CD14-positive monocyte (primary cell): ENCODE data around the gene PLXNC1. TPM values are rescaled to one million over a fixed set of nuclear protein-coding genes. Genes with fewer than 3 reads are reported as not detected.

ENCODE experiments used
- DNase-seq, 3 donors: peaks; one replicate each; pipeline ENCODE4 v3.0.0-alpha.2; 2011 to 2022
- H2AFZ ChIP-seq: 2 replicates; pipeline ENCODE4 v1.6.0; 2012; ENCODE audit warnings: mild to moderate bottlenecking, low read depth, low read length, inconsistent platforms; ENCODE audit not compliant: insufficient read depth, poor library complexity, severe bottlenecking
- H3K27ac ChIP-seq, 2 donors: 1 replicate in 1 of 2; 2 replicates in 1 of 2; pipeline ENCODE4 v1.5.1; 2012 to 2013; ENCODE audit warnings: low read length in 2 of 2, control low read depth in 1 of 2, inconsistent platforms in 1 of 2, low read depth in 1 of 2, mild to moderate bottlenecking in 1 of 2
- H3K27me3 ChIP-seq, 2 donors: one replicate each; pipeline versions ENCODE4 v1.6.0 to v1.6.1; 2011 to 2013; ENCODE audit warnings: low read length in 2 of 2; ENCODE audit not compliant: control insufficient read depth in 2 of 2, insufficient read depth in 2 of 2
- H3K36me3 ChIP-seq, 2 donors: replicated peaks in 1 of 2; 1 replicate in 1 of 2; 2 replicates in 1 of 2; pipeline versions ENCODE4 v1.5.1 to v1.6.1; 2012 to 2013; ENCODE audit warnings: low read length in 2 of 2, control low read depth in 1 of 2, inconsistent platforms in 1 of 2, mild to moderate bottlenecking in 1 of 2; ENCODE audit not compliant: insufficient read depth in 2 of 2, control insufficient read depth in 1 of 2
- H3K4me1 ChIP-seq, 2 donors: 1 replicate in 1 of 2; 2 replicates in 1 of 2; pipeline versions ENCODE4 v1.5.1 to v1.6.1; 2012 to 2013; ENCODE audit warnings: low read length in 2 of 2, control low read depth in 1 of 2, inconsistent platforms in 1 of 2, mild to moderate bottlenecking in 1 of 2, moderate library complexity in 1 of 2; ENCODE audit not compliant: insufficient read depth in 2 of 2, control insufficient read depth in 1 of 2
- H3K4me2 ChIP-seq: replicated peaks from 2 replicates; pipeline ENCODE3; 2012; ENCODE audit warnings: low read length, moderate library complexity, mild to moderate bottlenecking; ENCODE audit not compliant: poor library complexity, severe bottlenecking; ENCODE audit errors: extremely low read depth
- H3K4me3 ChIP-seq, 3 experiments: fragments of 200-600 bp in 1 of 3; sonication (generic) in 1 of 3; replicated peaks in 1 of 3; 1 replicate in 2 of 3; 2 replicates in 1 of 3; pipeline ENCODE4 v1.5.1; 2011 to 2013; ENCODE audit warnings: low read length in 3 of 3, mild to moderate bottlenecking in 3 of 3, control low read depth in 2 of 3, low read depth in 2 of 3, inconsistent platforms in 1 of 3, moderate library complexity in 1 of 3
- H3K79me2 ChIP-seq: 2 replicates; pipeline ENCODE4 v1.6.0; 2012; ENCODE audit warnings: mild to moderate bottlenecking, control low read depth, inconsistent platforms, low read length, moderate library complexity; ENCODE audit not compliant: insufficient read depth
- H3K9ac ChIP-seq: 2 replicates; pipeline ENCODE4 v1.6.0; 2017; ENCODE audit warnings: low read length, mild to moderate bottlenecking; ENCODE audit not compliant: insufficient read depth, poor library complexity, severe bottlenecking
- H3K9me3 ChIP-seq, 2 donors: replicated peaks in 1 of 2; 1 replicate in 1 of 2; 2 replicates in 1 of 2; pipeline versions ENCODE4 v1.5.1 to v1.6.1; 2012 to 2013; ENCODE audit warnings: low read length in 2 of 2, control low read depth in 1 of 2; ENCODE audit not compliant: control insufficient read depth in 1 of 2, insufficient read depth in 1 of 2
- H4K20me1 ChIP-seq: 2 replicates; pipeline ENCODE4 v1.6.0; 2012; ENCODE audit warnings: mild to moderate bottlenecking, low read length, control low read depth, moderate library complexity; ENCODE audit not compliant: insufficient read depth
- H3K27ac Mint-ChIP-seq, 7 donors: one replicate each; pipeline ENCODE4 v1.8.0; 2020; ENCODE audit warnings: mild to moderate bottlenecking in 7 of 7, mixed read lengths in 7 of 7, moderate library complexity in 6 of 7, inconsistent platforms in 2 of 7
- H3K27me3 Mint-ChIP-seq, 3 donors: one replicate each; pipeline ENCODE4 v1.8.0; 2021 to 2022; ENCODE audit warnings: low read depth in 3 of 3, mild to moderate bottlenecking in 3 of 3, mixed read lengths in 3 of 3, moderate library complexity in 3 of 3, inconsistent platforms in 1 of 3
- H3K36me3 Mint-ChIP-seq, 2 donors: one replicate each; pipeline ENCODE4 v1.8.0; 2020; ENCODE audit warnings: mixed read lengths in 2 of 2, inconsistent platforms in 1 of 2, mild to moderate bottlenecking in 1 of 2
- H3K4me1 Mint-ChIP-seq: one replicate; pipeline ENCODE4 v1.8.0; 2020; ENCODE audit warnings: mild to moderate bottlenecking, mixed read lengths
- H3K4me3 Mint-ChIP-seq, 2 donors: one replicate each; pipeline ENCODE4 v1.8.0; 2020; ENCODE audit warnings: mild to moderate bottlenecking in 2 of 2, mixed read lengths in 2 of 2, moderate library complexity in 1 of 2
- H3K9me3 Mint-ChIP-seq, 7 donors: one replicate each; pipeline ENCODE4 v1.8.0; 2020 to 2022; ENCODE audit warnings: mixed read lengths in 7 of 7, mild to moderate bottlenecking in 6 of 7, moderate library complexity in 6 of 7, inconsistent platforms in 2 of 7
- WGBS: methylation state at CpG from one replicate; pipeline ENCODE4 v1.1.5; 2013; ENCODE audit warnings: missing lambda C conversion rate; ENCODE audit not compliant: insufficient coverage; 5-methylcytosine and 5-hydroxymethylcytosine counted together
- intact Hi-C, 2 donors: fragments of 100-400 bp; cut with micrococcal nuclease; formaldehyde crosslinking; loops; one replicate each; pipeline versions ENCODE4 v1.15.0 to v1.15.1; 2023
- polyA plus RNA-seq, 3 donors: library from polyadenylated mRNA; depleted of rRNA in 1 of 3; unstranded in 2 of 3; stranded (reverse) in 1 of 3; fragments of 300-500 nt in 2 of 3; fragments of >200 nt in 1 of 3; fragmentation: Illumina TruSeq in 2 of 3; gene quantifications; 1 replicate in 2 of 3; 2 replicates in 1 of 3; pipeline ENCODE4 v1.2.3, GENCODE V29; 2012 to 2021
- TF ChIP-seq, protein P1 (sequence below): fragments of 200-600 bp; IDR thresholded peaks from one replicate; pipeline ENCODE4 v1.8.0; 2022; ENCODE audit warnings: antibody characterized with exemption, mild to moderate bottlenecking

PLXNC1 gene
- polyA plus RNA-seq, 3 donors, result 14.3 to 35.2 (median 15.4) TPM

DNA sequence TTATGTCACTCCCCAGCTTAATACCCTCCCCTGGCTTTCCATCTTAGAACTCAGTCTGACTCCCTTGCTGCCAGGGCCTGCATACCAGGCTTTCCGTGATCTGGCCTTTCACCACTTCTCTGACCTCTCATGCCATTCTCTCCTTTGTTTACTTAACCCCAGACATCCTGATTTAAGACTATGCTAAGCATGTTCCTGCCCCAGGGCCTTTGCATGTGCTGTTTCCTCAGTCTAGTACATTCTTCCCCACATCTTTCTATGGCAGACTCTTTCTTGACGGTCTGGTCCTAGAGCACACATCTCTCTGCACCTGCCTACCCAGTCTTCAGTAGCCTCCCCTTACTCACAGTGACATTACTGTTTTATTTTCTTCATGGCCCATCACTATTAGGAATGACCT lies 42.2 kb downstream of the PLXNC1 start:
- peaks cover 0 to 17% (median 3%) of the 10 kb centered on the region in 7 donors for H3K9me3 Mint-ChIP-seq
- no peaks in the 10 kb centered on the region for H3K27me3 ChIP-seq
- H3K79me2 ChIP-seq, result no peaks in the 10 kb centered on the region
- no peak overlapping the region for H3K27ac ChIP-seq
- peaks cover 61 to 100% of the 10 kb centered on the region in 2 donors for H3K36me3 ChIP-seq
- peaks cover 77% of the 10 kb centered on the region for H4K20me1 ChIP-seq
- 100% methylated on average over 1 of the region's 2 CpGs for WGBS
- DNase-seq, result no peak
- H3K4me3 ChIP-seq, result no peak overlapping the region
- intact Hi-C loops, result no loop called here
- H3K4me1 Mint-ChIP-seq, result peaks cover 3% of the 10 kb centered on the region
- H3K9me3 ChIP-seq, result no peaks in the 10 kb centered on the region
- no peak overlapping the region for H3K4me3 Mint-ChIP-seq
- peaks cover 0 to 1% (median 0%) of the 10 kb centered on the region in 3 donors for H3K27me3 Mint-ChIP-seq
- TF ChIP-seq, protein P1, sequence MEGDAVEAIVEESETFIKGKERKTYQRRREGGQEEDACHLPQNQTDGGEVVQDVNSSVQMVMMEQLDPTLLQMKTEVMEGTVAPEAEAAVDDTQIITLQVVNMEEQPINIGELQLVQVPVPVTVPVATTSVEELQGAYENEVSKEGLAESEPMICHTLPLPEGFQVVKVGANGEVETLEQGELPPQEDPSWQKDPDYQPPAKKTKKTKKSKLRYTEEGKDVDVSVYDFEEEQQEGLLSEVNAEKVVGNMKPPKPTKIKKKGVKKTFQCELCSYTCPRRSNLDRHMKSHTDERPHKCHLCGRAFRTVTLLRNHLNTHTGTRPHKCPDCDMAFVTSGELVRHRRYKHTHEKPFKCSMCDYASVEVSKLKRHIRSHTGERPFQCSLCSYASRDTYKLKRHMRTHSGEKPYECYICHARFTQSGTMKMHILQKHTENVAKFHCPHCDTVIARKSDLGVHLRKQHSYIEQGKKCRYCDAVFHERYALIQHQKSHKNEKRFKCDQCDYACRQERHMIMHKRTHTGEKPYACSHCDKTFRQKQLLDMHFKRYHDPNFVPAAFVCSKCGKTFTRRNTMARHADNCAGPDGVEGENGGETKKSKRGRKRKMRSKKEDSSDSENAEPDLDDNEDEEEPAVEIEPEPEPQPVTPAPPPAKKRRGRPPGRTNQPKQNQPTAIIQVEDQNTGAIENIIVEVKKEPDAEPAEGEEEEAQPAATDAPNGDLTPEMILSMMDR, result no peak
- peaks cover 44 to 54% of the 10 kb centered on the region in 2 donors for H3K36me3 Mint-ChIP-seq
- no peak overlapping the region for H3K4me2 ChIP-seq
- H3K27ac Mint-ChIP-seq, result peak overlapping the region in 2 of 7 donors; percentile 16 to 48
- no peaks in the 10 kb centered on the region for H3K4me1 ChIP-seq
- H3K9ac ChIP-seq, result no peak overlapping the region
- no peak overlapping the region for H2AFZ ChIP-seq

DNA sequence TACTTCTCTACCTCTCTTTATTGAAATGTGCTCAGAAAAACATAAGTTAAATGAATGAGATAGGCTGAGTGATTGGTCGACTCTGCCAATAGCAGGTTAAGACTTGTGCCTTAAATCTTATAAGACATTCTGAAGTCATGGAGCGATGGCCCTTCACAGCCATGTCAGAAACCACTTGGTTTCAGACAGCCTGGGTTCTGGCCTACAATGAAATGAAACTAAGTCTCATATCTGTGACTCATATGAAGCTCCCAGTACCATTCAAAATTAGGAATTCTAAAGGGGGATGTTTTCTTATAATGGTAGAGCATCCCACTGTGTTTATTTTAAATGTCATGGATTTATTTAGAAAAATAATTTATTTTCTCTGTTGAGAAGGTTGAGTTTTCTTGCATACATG lies 42.6 kb downstream of the PLXNC1 start:
- H4K20me1 ChIP-seq, result peaks cover 79% of the 10 kb centered on the region
- H3K27me3 ChIP-seq, result no peaks in the 10 kb centered on the region
- H3K36me3 Mint-ChIP-seq, result peaks cover 48 to 56% of the 10 kb centered on the region in 2 donors
- H3K79me2 ChIP-seq, result no peaks in the 10 kb centered on the region
- intact Hi-C loops, result no loop called here
- no peak overlapping the region for H3K4me2 ChIP-seq
- peaks cover 0 to 17% (median 3%) of the 10 kb centered on the region in 7 donors for H3K9me3 Mint-ChIP-seq
- no peak overlapping the region for H3K9ac ChIP-seq
- no peak overlapping the region for H2AFZ ChIP-seq
- peak overlapping the region in 1 of 7 donors; percentile 16 for H3K27ac Mint-ChIP-seq
- peaks cover 59 to 100% of the 10 kb centered on the region in 2 donors for H3K36me3 ChIP-seq
- no peak overlapping the region for H3K4me3 ChIP-seq
- no peak overlapping the region for H3K4me3 Mint-ChIP-seq
- 100% methylated on average over 2 of the region's 2 CpGs for WGBS
- H3K27me3 Mint-ChIP-seq, result peaks cover 0 to 1% (median 0%) of the 10 kb centered on the region in 3 donors
- DNase-seq, result no peak
- H3K4me1 Mint-ChIP-seq, result peaks cover 3% of the 10 kb centered on the region
- TF ChIP-seq, protein P1, result no peak
- no peak overlapping the region for H3K27ac ChIP-seq
- no peaks in the 10 kb centered on the region for H3K4me1 ChIP-seq
- H3K9me3 ChIP-seq, result no peaks in the 10 kb centered on the region
